ENCODE results near the gene AQP1. TPM values are rescaled to one million over a fixed set of nuclear protein-coding genes. Genes with fewer than 3 reads are reported as not detected.

Gene AQP1
- total RNA-seq, 4 donors from 2014 or later, result 21.3 to 98.3 (median 28.4) TPM

GRCh38 chr7:30917216-30917893 lies 5.7 kb downstream of the AQP1 start:
- Histone ChIP-seq H3K27me3 (no peaks in the 10 kb centered on the region), H3K36me3 (no peaks in the 10 kb centered on the region), H3K9me3 (no peaks in the 10 kb centered on the region), H3K27ac (no peak overlapping the region), H3K4me3 (no peak overlapping the region), H3K4me1 (peaks cover 15 to 52% (median 35%) of the 10 kb centered on the region in 4 donors)
- TF ChIP-seq POLR2AphosphoS5 (IDR thresholded peaks at IDR 0.05), result no peak
- intact Hi-C loops (cut with DNase I; ENCODE audit: low total_unique reads), result loop anchor here (10.0 kb wide), 1 partner anchor 113 kb away; no protein-coding TSS in a partner anchor
- no peak for DNase-seq
- 79 to 100% methylated on average over 1 to 4 of the region's 4 CpGs for WGBS, 2 donors (ENCODE audit: low coverage in 1 of 2)
- in situ Hi-C loops (cut with MboI; ENCODE audit: low pct_ligation_motif_present in 1 of 4, low pct_unique_long_range_greater_than_20kb in 1 of 4, low sequenced_read_pairs in 3 of 4), result no loop called here

DNA sequence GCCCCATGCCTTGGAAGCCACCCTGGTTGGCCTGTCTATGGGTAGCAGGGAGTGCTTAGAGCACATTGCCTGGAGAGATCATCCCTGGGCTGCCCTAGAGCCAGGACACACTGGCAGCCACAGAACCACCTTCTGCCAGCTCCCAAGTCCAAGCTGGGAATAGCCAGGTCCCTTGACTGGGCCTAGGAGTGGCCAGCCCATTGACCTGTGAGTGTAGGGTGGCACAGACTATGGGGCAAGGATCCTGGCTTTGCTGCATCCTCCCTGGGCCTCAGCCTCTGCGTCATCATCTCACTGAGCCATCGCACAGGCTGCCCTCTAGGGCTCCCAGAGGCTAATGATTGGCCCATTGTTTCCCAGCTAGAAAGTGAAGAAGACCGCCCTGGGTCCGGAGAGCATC lies 7.0 kb downstream of the AQP1 start:
- Histone ChIP-seq H3K27me3 (no peaks in the 10 kb centered on the region), H3K4me3 (no peak overlapping the region), H3K27ac (peak overlapping the region in 2 of 4 donors; percentile 13 to 21), H3K36me3 (no peaks in the 10 kb centered on the region), H3K4me1 (peaks cover 15 to 39% (median 29%) of the 10 kb centered on the region in 4 donors), H3K9me3 (no peaks in the 10 kb centered on the region)
- no peak for DNase-seq
- no peak for TF ChIP-seq POLR2AphosphoS5 (IDR thresholded peaks at IDR 0.05)
- 86% methylated on average over 4 of the region's 4 CpGs; no CpG with 5 or more reads in 1 of the 2 donors for WGBS, 2 donors (ENCODE audit: low coverage in 1 of 2)
- intact Hi-C loops (cut with DNase I; ENCODE audit: low total_unique reads), result loop anchor here (10.0 kb wide), 1 partner anchor 114 kb away; no protein-coding TSS in a partner anchor
- in situ Hi-C loops (cut with MboI; ENCODE audit: low pct_ligation_motif_present in 1 of 4, low pct_unique_long_range_greater_than_20kb in 1 of 4, low sequenced_read_pairs in 3 of 4), result no loop called here

DNA sequence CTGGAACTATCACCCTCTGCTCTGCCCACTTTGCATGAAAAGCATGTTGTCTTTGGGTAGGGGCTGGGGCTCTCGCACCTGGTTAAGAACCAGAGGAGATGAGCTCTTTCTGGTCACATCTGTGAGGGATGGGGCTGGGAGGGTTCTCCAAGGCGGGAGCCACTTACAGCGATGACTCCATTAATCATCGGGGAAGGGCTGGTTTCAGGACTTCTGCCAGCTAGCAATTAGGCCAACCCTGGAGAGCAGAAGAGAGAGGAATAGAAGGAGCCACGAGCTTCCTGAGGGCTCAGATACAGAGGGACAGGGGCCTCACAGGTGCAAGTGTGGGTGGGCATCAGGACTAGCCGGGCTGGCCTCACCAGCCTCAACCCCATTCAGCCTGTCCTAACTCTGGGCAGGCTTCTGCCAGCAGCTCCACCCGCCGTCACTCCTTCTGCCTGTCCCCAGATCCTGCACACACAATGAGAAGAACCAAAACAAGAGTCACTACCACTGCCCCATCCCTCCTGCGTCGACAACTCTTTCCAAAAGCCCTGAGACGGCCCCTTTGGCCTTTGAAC lies 8.4 kb downstream of the AQP1 start:
- in situ Hi-C loops (cut with MboI; ENCODE audit: low pct_ligation_motif_present in 1 of 4, low pct_unique_long_range_greater_than_20kb in 1 of 4, low sequenced_read_pairs in 3 of 4), result no loop called here
- Histone ChIP-seq H3K4me3 (no peak overlapping the region), H3K9me3 (no peaks in the 10 kb centered on the region), H3K27ac (peak overlapping the region; percentile 21 to 68 (median 48)), H3K27me3 (no peaks in the 10 kb centered on the region), H3K4me1 (peaks cover 5 to 26% (median 16%) of the 10 kb centered on the region in 4 donors), H3K36me3 (no peaks in the 10 kb centered on the region)
- no peak for TF ChIP-seq EP300 (IDR thresholded peaks at IDR 0.05; ENCODE audit: low read depth)
- TF ChIP-seq POLR2AphosphoS5 (IDR thresholded peaks at IDR 0.05), result no peak
- TF ChIP-seq, protein P1, sequence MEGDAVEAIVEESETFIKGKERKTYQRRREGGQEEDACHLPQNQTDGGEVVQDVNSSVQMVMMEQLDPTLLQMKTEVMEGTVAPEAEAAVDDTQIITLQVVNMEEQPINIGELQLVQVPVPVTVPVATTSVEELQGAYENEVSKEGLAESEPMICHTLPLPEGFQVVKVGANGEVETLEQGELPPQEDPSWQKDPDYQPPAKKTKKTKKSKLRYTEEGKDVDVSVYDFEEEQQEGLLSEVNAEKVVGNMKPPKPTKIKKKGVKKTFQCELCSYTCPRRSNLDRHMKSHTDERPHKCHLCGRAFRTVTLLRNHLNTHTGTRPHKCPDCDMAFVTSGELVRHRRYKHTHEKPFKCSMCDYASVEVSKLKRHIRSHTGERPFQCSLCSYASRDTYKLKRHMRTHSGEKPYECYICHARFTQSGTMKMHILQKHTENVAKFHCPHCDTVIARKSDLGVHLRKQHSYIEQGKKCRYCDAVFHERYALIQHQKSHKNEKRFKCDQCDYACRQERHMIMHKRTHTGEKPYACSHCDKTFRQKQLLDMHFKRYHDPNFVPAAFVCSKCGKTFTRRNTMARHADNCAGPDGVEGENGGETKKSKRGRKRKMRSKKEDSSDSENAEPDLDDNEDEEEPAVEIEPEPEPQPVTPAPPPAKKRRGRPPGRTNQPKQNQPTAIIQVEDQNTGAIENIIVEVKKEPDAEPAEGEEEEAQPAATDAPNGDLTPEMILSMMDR (IDR thresholded peaks at IDR 0.05), result no peak
- no peak for TF ChIP-seq POLR2A (IDR thresholded peaks at IDR 0.05)
- intact Hi-C loops (cut with DNase I; ENCODE audit: low total_unique reads), result no loop called here
- 68% methylated on average over 11 of the region's 11 CpGs; no CpG with 5 or more reads in 1 of the 2 donors for WGBS, 2 donors (ENCODE audit: low coverage in 1 of 2)
- DNase-seq, result peak; percentile 9

DNA sequence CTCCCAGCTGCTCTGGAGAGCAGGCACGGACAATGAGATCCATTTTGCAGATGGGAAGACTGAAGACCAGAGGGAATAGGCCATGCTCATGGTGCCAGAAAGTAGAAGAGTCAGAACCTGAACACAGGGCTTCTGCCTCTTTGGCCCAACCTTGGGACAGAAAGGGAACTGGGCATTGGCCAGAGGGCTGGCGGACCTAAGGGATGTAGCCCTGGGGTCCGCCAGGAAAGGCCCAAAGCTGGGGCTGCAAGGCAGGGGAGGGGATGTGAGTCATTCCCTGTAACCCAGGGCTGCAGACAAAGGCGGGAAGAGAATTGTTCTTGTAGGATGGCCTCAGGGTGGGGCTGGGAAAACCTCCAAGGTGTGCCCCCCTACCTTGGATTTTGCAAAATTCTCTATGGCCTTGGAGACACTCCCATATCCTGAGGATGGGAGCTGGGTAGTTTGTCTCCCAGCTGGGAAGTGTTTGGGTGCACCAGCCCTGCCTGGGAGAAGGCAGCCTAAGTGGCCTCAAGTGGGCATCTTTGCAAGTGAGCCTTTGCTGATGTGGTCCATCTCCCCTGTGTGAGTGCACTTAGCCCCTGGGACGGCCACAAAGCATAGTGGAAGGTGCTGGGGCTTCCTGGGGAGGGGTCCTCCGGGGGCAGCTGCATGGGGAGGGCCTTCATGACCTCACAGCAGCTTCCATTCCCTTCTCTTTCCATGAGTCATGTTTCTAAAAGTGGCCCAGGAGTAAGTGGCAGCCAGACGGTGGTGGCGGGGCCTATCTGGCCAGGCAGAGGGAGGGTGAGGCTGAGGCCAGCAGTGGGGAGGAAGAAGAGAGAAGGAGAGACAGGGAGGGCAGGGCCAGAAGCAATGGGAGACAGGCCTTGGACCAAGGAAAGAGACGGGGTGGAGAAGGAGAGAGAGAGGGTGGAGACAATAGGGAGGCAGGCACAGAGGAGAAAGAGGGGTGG lies 9.2 kb downstream of the AQP1 start:
- Histone ChIP-seq H3K4me1 (peaks cover 4 to 20% (median 13%) of the 10 kb centered on the region in 4 donors), H3K36me3 (no peaks in the 10 kb centered on the region), H3K27me3 (no peaks in the 10 kb centered on the region), H3K27ac (peak overlapping the region in 3 of 4 donors; percentile 39 to 68 (median 58)), H3K4me3 (no peak overlapping the region), H3K9me3 (no peaks in the 10 kb centered on the region)
- intact Hi-C loops (cut with DNase I; ENCODE audit: low total_unique reads), result no loop called here
- 43 to 61% methylated on average over 7 to 9 of the region's 9 CpGs for WGBS, 2 donors (ENCODE audit: low coverage in 1 of 2)
- no peak for TF ChIP-seq POLR2AphosphoS5 (IDR thresholded peaks at IDR 0.05)
- TF ChIP-seq, protein P1 (IDR thresholded peaks at IDR 0.05), result no peak
- no peak for TF ChIP-seq POLR2A (IDR thresholded peaks at IDR 0.05)
- no peak for TF ChIP-seq EP300 (IDR thresholded peaks at IDR 0.05; ENCODE audit: low read depth)
- DNase-seq, result peak; percentile 9
- in situ Hi-C loops (cut with MboI; ENCODE audit: low pct_ligation_motif_present in 1 of 4, low pct_unique_long_range_greater_than_20kb in 1 of 4, low sequenced_read_pairs in 3 of 4), result no loop called here
